SU-DHL-6 (cell line): Measurements from ENCODE around the gene PRR7.

Experiments used
- EZH2phosphoT487 ChIP-seq: fragments of 200-600 bp; sonication (generic), shearing (Covaris generic); conservative IDR thresholded peaks from 2 replicates; pipeline ENCODE4 v1.6.1; 2018; ENCODE audit warnings: mild to moderate bottlenecking, antibody characterized with exemption, low read length, moderate library complexity, mixed read lengths
- TF ChIP-seq, protein P1 (sequence below): fragments of 200-600 bp; sonication (generic); IDR thresholded peaks from one replicate; pipeline ENCODE4 v1.5.1; 2017; ENCODE audit warnings: antibody characterized with exemption, mild to moderate bottlenecking, low read length, moderate library complexity; ENCODE audit not compliant: insufficient read depth, poor library complexity, severe bottlenecking

DNA sequence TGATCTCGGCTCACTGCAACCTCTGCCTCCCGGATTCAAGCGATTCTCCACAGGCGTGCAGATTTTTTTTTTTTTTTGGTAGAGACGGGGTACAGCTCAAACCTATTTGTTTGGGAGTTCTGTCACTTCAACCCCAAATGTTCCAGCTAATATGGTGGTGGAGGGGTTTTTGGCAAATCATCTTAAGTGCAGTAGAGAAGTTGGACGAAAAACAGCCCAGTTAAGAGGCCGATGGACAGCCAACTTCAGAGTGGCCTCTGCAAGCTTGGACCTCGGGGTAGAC is 756 bp upstream of the PRR7 start:
- TF ChIP-seq, protein P1, sequence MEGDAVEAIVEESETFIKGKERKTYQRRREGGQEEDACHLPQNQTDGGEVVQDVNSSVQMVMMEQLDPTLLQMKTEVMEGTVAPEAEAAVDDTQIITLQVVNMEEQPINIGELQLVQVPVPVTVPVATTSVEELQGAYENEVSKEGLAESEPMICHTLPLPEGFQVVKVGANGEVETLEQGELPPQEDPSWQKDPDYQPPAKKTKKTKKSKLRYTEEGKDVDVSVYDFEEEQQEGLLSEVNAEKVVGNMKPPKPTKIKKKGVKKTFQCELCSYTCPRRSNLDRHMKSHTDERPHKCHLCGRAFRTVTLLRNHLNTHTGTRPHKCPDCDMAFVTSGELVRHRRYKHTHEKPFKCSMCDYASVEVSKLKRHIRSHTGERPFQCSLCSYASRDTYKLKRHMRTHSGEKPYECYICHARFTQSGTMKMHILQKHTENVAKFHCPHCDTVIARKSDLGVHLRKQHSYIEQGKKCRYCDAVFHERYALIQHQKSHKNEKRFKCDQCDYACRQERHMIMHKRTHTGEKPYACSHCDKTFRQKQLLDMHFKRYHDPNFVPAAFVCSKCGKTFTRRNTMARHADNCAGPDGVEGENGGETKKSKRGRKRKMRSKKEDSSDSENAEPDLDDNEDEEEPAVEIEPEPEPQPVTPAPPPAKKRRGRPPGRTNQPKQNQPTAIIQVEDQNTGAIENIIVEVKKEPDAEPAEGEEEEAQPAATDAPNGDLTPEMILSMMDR = no peak
- TF ChIP-seq EZH2phosphoT487 = no peak
